NT2/D1 (cell line): ENCODE measurements around the gene PLEKHA6.

Source experiments
- DNase-seq: peaks from one replicate; pipeline ENCODE4 v3.0.0-alpha.2; 2011; ENCODE audit warnings: low read depth, low spot score
- H3K27me3 ChIP-seq: 2 replicates; pipeline ENCODE4 v1.6.0; 2011; ENCODE audit warnings: mild to moderate bottlenecking; ENCODE audit not compliant: insufficient read length, insufficient read depth
- H3K36me3 ChIP-seq: 2 replicates; pipeline ENCODE4 v1.6.1; 2011; ENCODE audit warnings: mild to moderate bottlenecking, low read length, mixed read lengths; ENCODE audit not compliant: insufficient read depth, insufficient read length
- H3K4me1 ChIP-seq: 2 replicates; pipeline ENCODE4 v1.5.1; 2011; ENCODE audit not compliant: insufficient read depth, insufficient read length
- H3K4me3 ChIP-seq: 2 replicates; pipeline ENCODE4 v1.5.1; 2011; ENCODE audit warnings: low read depth; ENCODE audit not compliant: insufficient read length
- H3K9ac ChIP-seq: 2 replicates; pipeline ENCODE4 v1.6.0; 2011; ENCODE audit warnings: low read depth; ENCODE audit not compliant: insufficient read length
- H3K9me3 ChIP-seq: 2 replicates; pipeline ENCODE4 v1.5.1; 2011; ENCODE audit warnings: mild to moderate bottlenecking, low read length; ENCODE audit not compliant: insufficient read depth
- SUZ12 ChIP-seq: IDR thresholded peaks from 2 replicates; pipeline ENCODE4 v1.6.1; 2011; ENCODE audit not compliant: insufficient read length, insufficient read depth; ENCODE audit errors: extremely low read depth
- YY1 ChIP-seq: IDR thresholded peaks from 2 replicates; pipeline ENCODE4 v1.6.1; 2011; ENCODE audit not compliant: insufficient read length, insufficient read depth
- ZNF274 ChIP-seq: IDR thresholded peaks from 2 replicates; pipeline ENCODE4 v1.6.1; 2011; ENCODE audit warnings: mild to moderate bottlenecking, low read depth, low read length

PLEKHA6 gene

DNA sequence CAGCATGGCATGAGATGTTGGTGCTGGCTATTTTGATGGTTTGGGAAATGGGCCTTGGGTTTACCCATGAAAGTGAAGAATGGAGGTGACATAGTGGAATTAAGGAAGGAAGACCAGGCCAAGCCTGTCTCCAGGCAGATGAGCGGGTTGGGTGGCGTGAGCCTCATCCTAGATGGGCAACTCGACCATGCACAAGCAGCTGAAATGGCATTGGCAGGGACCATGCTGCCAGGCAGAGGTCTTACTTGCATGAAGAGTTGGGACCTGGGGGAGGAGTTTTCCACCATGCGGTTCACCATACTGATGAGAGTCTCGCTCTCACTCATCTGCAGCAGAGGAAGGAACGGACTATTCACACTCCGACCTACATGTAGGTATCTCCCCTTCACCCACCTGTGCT, 108.4 kb downstream of the PLEKHA6 start:
- no peaks in the 10 kb centered on the region for H3K36me3 ChIP-seq
- no peaks in the 10 kb centered on the region for H3K9me3 ChIP-seq

DNA sequence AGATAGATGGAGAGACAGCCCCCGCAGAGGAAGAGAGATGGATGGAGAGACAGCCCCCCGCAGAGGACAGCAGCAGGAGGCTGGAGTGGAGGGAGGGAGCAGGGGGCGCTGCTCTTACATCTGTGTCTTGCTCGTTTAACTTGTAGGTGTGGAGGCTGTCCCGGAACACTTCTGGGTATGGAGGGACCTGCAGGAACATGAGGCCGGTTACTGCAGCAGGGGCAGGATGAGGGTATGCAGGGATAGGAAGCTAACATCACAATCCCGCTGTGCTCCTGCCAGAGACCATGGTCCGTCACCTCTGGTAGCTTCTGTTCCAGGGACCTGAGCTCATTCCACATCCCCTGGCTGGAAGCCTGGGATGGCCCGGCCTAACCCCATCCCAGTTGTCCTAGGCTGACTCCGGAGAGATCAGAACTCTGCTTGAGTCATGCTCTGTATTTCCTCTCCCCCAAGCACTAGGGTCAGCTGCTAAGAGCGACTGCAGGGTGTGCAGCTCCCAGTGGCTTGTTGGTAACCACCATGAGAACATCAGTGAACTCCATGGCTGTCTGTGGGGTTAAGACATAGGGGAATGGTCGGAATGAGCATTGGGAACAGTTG, 109.2 kb downstream of the PLEKHA6 start:
- TF ChIP-seq SUZ12 (no peak), YY1 (no peak), ZNF274 (no peak)
- peaks cover 11% of the 10 kb centered on the region for H3K4me1 ChIP-seq
- H3K27me3 ChIP-seq, result no peaks in the 10 kb centered on the region
- H3K9ac ChIP-seq, result no peak overlapping the region
- no peaks in the 10 kb centered on the region for H3K36me3 ChIP-seq
- DNase-seq, result no peak
- H3K4me3 ChIP-seq, result no peak overlapping the region
- no peaks in the 10 kb centered on the region for H3K9me3 ChIP-seq

More for the DNA sequence above, 108.4 kb downstream of the PLEKHA6 start:
- H3K9ac ChIP-seq, result no peak overlapping the region
- no peaks in the 10 kb centered on the region for H3K27me3 ChIP-seq
- TF ChIP-seq SUZ12, result no peak
- TF ChIP-seq ZNF274, result no peak
- no peak for TF ChIP-seq YY1
- DNase-seq, result no peak
- H3K4me3 ChIP-seq, result no peak overlapping the region
- H3K4me1 ChIP-seq, result peaks cover 12% of the 10 kb centered on the region

DNA sequence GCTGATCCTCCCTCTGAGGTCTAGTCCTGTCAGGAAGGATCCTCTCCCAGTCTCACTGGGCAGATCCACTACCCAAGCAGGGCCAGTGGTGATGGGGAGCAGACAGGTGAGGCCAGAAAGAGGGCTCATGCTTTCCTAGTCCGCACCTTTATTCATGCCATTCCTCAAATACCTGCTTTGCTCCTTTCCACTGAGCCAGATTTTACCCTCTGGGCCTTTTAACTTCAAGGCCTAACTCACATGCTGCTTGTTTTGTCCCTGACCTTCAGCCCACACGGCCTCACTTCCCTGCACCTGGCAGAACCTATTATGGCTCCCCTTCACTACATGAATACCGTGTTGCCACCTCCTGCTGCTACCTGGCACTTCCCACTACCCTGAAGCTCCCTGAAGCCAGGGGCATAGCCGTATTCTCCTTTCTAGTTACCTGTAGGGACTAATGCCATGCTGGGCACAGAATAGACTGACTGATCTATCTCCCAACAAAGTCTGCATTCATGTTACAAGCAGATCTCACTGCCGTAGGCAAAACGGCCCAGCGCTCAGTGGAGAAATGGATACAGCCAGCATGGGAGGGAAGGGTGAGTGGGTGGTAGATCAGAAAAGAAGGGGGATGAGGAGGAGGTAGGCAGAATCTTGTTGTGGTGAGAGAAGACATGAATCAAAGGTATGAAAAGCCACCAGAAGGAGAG, 109.8 kb downstream of the PLEKHA6 start:
- H3K27me3 ChIP-seq, result no peaks in the 10 kb centered on the region
- DNase-seq, result no peak

DNA sequence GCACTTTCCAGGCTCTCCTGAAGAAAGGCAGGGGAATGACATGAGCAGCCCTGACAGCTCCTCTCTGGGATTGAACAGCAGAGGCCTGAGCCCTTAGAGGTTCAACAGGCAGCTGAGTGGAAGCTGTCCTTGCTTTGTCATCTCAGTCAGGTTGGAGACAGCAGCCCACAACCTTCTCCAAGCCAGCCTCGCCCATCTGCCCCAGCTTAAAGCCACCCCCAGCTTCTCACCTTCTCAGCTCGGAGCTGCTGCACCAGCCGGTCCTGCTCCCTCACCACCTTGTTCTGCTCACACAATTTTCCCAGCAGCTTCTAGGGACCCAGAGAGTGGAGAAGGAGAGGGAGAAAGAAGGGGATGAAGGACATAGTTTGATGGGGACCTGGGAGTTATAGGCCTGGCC, 110.8 kb downstream of the PLEKHA6 start:
- no peaks in the 10 kb centered on the region for H3K27me3 ChIP-seq
- no peak for DNase-seq
- peaks cover 9% of the 10 kb centered on the region for H3K4me1 ChIP-seq
- H3K4me3 ChIP-seq, result no peak overlapping the region
- no peak overlapping the region for H3K9ac ChIP-seq
- H3K9me3 ChIP-seq, result no peaks in the 10 kb centered on the region
- TF ChIP-seq YY1, result no peak
- no peak for TF ChIP-seq ZNF274
- TF ChIP-seq SUZ12, result no peak
- peaks cover 7% of the 10 kb centered on the region for H3K36me3 ChIP-seq

More for the DNA sequence above, 109.8 kb downstream of the PLEKHA6 start:
- Histone ChIP-seq H3K4me1 (peaks cover 11% of the 10 kb centered on the region), H3K9ac (no peak overlapping the region), H3K4me3 (no peak overlapping the region), H3K9me3 (no peaks in the 10 kb centered on the region), H3K36me3 (peaks cover 6% of the 10 kb centered on the region)
- TF ChIP-seq ZNF274 (no peak), YY1 (no peak)

DNA sequence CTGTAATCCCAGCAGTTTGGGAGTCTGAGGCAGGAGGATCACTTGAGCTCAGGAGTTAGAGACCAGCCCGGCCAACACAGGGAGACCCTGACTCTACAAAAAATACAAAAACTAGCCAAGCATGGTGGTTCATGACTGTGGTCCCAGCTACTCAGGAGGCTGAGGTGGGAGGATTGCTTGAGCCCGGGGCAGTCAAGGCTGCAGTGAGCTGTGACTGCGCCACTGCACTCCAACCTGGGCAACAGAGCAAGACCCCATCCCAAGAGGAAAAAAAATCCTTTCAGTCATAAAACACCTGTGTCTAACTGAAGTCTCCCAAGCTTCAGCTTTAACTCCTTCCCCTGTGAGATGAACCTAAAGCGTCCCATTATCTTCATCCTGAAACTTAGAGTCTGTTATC, 112.9 kb downstream of the PLEKHA6 start:
- Histone ChIP-seq H3K36me3 (peaks cover 7% of the 10 kb centered on the region), H3K27me3 (no peaks in the 10 kb centered on the region), H3K4me1 (peaks cover 7% of the 10 kb centered on the region), H3K9ac (no peak overlapping the region), H3K4me3 (no peak overlapping the region), H3K9me3 (no peaks in the 10 kb centered on the region)
- DNase-seq, result no peak
- TF ChIP-seq YY1 (no peak), SUZ12 (no peak), ZNF274 (no peak)

DNA sequence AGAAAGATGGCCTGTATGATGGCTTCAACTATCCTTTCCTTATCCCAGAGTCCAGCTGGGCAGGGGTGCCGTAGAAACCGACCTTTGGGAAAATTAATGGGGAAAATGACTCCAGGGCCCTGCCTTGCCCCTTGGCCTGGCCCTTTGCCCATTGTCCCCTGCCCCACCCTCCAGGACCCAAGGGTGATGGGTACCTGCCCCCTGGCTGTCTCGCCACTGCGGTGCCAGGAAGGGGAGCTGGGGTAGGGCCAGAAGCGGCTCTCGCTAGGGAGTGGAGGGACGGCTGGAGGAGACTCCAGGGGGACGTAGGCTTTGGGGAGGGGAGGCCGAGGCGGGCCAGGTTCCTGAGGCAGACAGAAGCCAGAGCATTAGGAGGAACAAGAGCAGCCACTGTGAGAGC, 116.8 kb downstream of the PLEKHA6 start:
- no peaks in the 10 kb centered on the region for H3K9me3 ChIP-seq
- no peaks in the 10 kb centered on the region for H3K27me3 ChIP-seq
- DNase-seq, result no peak
- no peaks in the 10 kb centered on the region for H3K4me1 ChIP-seq
- no peak overlapping the region for H3K4me3 ChIP-seq
- peaks cover 13% of the 10 kb centered on the region for H3K36me3 ChIP-seq
- H3K9ac ChIP-seq, result no peak overlapping the region
- TF ChIP-seq ZNF274 (no peak), SUZ12 (no peak), YY1 (no peak)

DNA sequence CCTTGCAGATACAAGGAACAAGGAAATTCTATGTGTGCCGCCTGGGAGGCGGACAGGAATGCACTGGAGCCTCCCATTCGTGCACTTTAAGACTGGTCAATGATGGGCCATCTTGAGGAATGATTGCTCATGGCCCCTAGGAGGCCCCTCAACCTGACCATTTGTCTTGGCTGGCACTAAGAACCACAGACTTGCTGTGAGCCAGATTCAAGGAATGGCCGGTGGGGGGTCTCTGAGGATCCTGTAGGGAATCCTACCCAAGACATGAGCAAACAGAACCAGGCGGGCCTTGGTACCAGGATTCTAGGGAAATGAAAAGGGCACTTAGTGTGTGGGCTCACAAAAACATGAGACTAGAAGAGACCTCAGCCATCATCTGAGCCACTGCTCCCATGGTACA, 117.8 kb downstream of the PLEKHA6 start:
- no peak for DNase-seq
- no peaks in the 10 kb centered on the region for H3K27me3 ChIP-seq
- no peaks in the 10 kb centered on the region for H3K4me1 ChIP-seq
- no peaks in the 10 kb centered on the region; the same call in 1 of the 2 replicates for H3K9me3 ChIP-seq
- H3K9ac ChIP-seq, result no peak overlapping the region
- no peak for TF ChIP-seq SUZ12
- no peak for TF ChIP-seq YY1
- no peak for TF ChIP-seq ZNF274
- peaks cover 13% of the 10 kb centered on the region for H3K36me3 ChIP-seq
- H3K4me3 ChIP-seq, result no peak overlapping the region
